Kidney glomerular epithelial cell (primary cell): Measurements from ENCODE around the gene TIMMDC1.

Experiments
- DNase-seq: peaks from one replicate; lab custom pipeline; 2025; lab: John Stamatoyannopoulos, UW

Gene TIMMDC1

GRCh38 chr3:119498186-119499011 is at the start of gene TIMMDC1:
Gene TIMMDC1, plus strand, starts transcription at chr3:119498547. Its CDS starts 187 bp downstream, at chr3:119498734.
- DNase-seq, result peak; percentile 87

GRCh38 chr3:119453822-119454221 is 44.5 kb upstream of the TIMMDC1 start:
- no peak for DNase-seq

- no peak for DNase-seq
Measured at GRCh38 chr3:119456469-119456868, 41.9 kb upstream of the TIMMDC1 start.

GRCh38 chr3:119457246-119457645 is 41.1 kb upstream of the TIMMDC1 start:
- DNase-seq, result no peak

- DNase-seq, result peak; percentile 94
Measured at GRCh38 chr3:119463171-119464169, 34.9 kb upstream of the TIMMDC1 start, which contains the start of gene TMEM39A. Gene TMEM39A, minus strand, starts transcription at chr3:119463615. Its CDS starts 1,541 bp downstream, at chr3:119462074.

GRCh38 chr3:119468041-119468440 is 30.3 kb upstream of the TIMMDC1 start:
- no peak for DNase-seq

GRCh38 chr3:119469418-119470189 is 28.7 kb upstream of the TIMMDC1 start:
- peak; percentile 35 for DNase-seq

GRCh38 chr3:119470866-119471265 is 27.5 kb upstream of the TIMMDC1 start:
- no peak for DNase-seq

GRCh38 chr3:119481079-119481478 is 17.3 kb upstream of the TIMMDC1 start:
- DNase-seq, result no peak

- DNase-seq, result no peak
Measured at GRCh38 chr3:119483101-119483500, 15.2 kb upstream of the TIMMDC1 start.

GRCh38 chr3:119485563-119485962 is 12.8 kb upstream of the TIMMDC1 start:
- DNase-seq, result no peak

- no peak for DNase-seq
Measured at GRCh38 chr3:119490153-119490552, 8.2 kb upstream of the TIMMDC1 start.

GRCh38 chr3:119492128-119492527 is 6.2 kb upstream of the TIMMDC1 start:
- no peak for DNase-seq

- no peak for DNase-seq
Measured at GRCh38 chr3:119492810-119493209, 5.5 kb upstream of the TIMMDC1 start.

- no peak for DNase-seq
Measured at GRCh38 chr3:119494597-119494996, 3.8 kb upstream of the TIMMDC1 start.

- DNase-seq, result no peak
Measured at GRCh38 chr3:119497820-119498185, 544 bp upstream of the TIMMDC1 start.

- no peak for DNase-seq
Measured at GRCh38 chr3:119500265-119500664, 1.9 kb downstream of the TIMMDC1 start.

GRCh38 chr3:119500901-119501300 is 2.6 kb downstream of the TIMMDC1 start:
- DNase-seq, result no peak

- no peak for DNase-seq
Measured at GRCh38 chr3:119506631-119507030, 8.3 kb downstream of the TIMMDC1 start.

- no peak for DNase-seq
Measured at GRCh38 chr3:119507404-119507803, 9.1 kb downstream of the TIMMDC1 start.

- no peak for DNase-seq
Measured at GRCh38 chr3:119508172-119508845, 10.0 kb downstream of the TIMMDC1 start.
